CD1c-positive myeloid dendritic cell (primary cell): ENCODE data around the gene NAT9.

Source experiments
- DNase-seq: peaks from one replicate; pipeline ENCODE4 v3.0.0-alpha.2; 2016; ENCODE audit errors: extremely low spot score

Gene NAT9

DNA sequence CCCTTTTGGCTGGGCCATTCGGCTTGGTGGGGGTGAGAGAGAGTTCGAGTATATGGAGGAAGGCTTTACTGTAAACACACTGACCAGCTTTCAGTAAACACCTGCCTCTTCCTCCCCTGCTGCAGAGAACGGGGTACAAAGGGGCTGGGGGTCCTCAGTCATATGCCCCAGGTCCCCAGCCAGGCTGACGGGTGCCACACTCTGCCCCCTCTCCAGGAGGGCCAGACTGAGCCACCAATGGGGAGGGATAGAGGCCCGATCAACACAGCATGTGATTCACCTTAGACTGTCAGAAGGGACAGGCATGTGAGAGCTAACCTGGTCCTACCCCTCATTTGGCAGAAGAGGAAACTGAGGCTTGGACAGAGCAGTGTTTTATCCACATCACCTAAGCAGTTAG is 14.7 kb downstream of the NAT9 start:
- no peak for DNase-seq

GRCh38 chr17:74760404-74761105 is 15.6 kb downstream of the NAT9 start:
- no peak for DNase-seq

DNA sequence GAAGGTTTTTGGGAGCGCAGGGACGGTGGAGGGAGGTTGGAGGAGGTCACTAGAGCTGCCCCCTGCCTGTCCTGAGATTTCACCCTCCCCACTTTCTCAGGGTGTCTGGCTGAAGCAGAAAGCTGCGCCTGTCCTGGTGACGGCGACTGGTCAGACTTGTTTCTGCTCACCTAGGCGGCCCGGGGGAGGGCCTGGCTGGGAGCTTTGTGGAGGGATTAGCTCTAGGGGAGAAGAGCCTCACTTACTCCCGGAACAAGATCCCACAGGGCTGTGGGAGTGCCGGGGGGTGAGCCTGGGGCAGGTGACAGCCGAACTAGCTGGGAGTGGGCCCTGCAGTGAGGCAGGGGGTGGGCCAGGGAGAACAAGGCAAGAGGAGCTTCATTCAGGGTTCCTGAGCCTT is 16.2 kb downstream of the NAT9 start:
- no peak for DNase-seq

DNA sequence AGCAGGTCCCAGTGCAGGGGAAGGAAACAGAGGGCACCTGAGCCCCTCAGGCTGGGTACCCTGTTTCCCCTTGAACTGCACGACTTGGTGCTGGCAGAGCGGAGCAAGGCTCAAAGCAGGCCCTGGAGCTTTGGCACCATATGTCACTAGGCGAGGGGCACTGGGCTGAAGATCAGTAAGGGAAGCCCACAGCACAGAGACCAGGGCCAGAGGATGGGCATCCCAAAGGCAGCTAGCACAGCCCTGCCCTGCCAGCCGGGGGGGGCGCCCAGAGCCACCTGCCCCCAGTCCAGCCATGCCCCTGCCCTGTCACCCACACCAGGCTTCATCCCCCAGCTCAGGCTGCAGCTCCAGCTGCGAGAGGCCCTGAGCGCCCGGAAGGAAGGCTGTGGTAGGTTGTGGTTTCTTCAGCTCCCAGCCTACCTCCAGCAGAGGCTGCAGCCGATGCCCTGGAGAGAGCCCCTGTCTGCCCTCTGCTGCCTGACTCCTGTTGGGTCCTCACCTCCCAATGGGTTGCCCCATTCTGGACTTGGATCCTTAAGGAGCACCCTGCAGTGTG is 16.8 kb downstream of the NAT9 start:
- no peak for DNase-seq

DNA sequence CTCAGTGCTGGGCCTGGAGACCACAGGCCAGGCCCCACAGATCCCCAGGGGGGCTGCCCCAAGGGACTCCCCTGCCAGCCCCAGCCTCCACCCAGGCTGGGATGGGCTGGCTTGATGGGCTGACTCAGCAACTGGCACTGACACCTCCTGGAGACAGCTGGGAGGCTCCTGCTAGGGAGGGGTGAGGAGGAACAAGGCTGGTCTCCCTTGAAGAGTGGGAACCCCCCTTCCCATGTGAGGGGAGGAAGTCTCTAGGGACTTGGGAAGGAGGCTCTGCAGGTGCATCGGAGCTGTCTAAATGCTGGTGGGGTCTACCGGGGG is 17.3 kb downstream of the NAT9 start:
- peak; percentile 34 for DNase-seq

DNA sequence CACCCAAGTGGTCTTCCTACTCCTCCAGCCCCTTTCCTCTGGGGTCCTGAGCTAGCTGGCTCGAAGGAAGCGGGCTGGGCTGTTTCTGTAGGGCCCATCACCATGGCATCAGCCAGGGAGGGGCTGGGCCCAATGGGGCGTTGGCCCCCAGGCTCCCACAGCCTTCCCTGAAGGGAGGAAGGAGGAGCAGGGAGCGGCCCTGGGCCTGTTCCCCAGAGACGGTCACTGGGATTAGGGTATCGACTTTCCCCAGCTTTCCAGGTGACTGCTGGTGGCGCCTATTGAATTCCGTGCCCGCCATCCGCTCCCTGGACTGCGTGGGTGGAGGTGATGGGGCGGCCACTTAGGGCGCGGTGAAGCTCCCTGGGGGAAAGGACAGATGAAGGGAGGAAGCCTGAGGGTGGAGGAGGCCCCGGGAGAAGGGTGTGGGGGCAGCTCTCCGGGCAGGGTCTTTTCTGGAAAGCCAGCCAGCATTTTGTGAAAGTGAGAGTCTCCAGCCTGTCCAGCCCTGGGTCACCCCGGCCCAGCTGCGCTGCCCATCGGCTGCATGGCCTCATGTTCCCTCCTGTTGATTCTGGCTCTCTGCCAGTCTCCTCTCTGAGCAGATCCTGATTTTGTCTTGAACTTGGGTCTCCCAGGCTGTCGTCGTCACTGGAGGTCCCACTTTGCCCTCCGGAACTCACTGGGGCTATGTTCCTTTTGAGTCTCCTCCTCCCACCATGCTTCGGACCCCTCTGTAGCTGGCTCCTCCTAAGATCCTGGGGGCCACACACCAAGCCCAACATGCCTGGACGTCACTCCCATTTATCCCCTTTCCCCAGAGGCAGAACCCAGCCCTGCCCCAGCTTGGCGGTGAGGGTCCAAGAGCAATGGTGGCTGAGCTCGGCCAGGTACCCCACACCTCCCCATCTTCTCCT is 18.0 kb downstream of the NAT9 start:
- peak; percentile 14 for DNase-seq

- no peak for DNase-seq
Observed at GRCh38 chr17:74757502-74757901, 18.6 kb downstream of the NAT9 start.

DNA sequence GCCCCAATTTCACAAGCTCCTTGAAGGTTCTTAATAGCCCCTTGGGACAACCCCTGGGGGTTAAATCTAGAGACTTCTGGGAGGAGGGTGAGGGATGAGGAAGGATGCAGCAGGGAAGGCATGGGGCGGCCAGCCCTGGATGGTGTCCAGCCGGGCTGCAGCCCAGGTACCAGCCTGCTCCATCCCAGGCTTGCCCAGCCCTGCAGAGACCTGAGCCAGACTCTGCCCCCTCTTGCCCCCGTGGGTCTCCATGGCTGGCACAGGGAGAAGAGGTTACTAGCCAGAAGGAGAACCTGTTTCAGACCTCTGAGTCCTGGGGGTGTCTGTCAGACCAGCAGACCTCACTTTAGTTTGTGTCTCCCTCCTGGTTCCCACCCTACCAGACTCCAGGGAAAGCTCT is 19.3 kb downstream of the NAT9 start:
- no peak for DNase-seq

DNA sequence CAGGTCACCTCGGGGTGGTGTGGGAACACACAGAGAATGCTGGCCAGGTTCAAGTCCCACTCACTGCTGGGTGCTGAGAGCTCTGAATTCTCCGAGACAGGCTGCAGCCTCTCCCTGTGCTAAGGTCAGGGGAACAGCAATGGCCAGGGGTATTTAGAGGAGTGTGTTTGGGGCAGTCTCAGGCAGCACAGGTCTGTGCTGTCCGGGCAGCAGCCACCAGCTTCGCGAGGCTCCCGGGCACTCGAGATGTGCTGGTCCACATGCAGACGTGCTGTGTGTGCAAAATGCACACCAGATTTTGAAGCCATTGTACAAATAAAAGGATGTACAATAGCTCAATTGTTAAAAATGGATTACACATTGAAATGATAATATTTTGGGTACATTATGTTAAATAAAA is 20.6 kb downstream of the NAT9 start:
- no peak for DNase-seq

DNA sequence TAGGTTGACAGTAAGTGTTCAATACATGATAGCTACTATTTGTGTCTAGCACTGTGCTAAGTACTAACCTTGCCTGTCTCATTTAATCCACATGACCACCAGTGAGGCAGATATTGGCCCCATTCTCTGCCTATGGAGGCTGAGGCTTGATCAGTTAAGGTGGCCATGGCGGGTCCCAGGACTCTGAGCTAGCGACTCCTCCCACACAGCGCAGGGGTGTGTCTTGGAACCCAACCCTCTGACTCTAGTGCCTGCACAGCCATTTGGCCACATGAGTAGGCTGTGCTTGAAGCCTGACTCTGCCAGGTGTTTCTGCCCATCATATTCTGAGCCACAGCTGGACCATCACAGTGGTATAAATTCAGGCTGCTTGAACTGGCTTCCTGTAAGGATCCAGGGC is 21.3 kb downstream of the NAT9 start:
- no peak for DNase-seq

DNA sequence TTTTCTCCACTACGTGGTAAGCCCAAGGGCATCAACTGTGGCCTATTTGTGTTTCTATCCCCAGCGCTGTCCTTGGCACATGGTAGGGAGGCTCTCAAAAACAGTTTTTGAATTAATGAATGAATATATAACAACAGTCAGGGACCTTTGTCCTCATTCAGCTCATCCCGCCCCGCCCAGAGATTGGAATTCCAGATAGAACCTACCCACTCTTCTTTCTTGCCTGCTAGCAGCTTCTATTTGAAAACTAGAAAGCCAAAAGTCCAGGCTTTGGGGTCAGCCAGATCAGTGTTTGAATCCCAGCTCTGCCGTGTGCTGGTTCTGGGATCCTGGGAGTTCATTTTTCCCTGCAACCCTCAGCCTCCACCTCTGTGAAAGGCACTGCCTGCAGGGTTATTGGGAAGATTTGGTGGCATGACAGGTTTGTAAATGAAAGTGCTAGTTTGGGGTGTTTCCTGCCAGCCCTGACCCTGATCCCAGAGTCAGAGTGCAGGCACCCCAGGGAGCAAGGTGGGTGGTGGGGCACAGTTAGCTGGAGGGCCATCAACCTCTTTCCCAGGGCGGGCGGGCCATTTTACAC is 23.2 kb downstream of the NAT9 start:
- DNase-seq: no peak

- DNase-seq: no peak
Observed at GRCh38 chr17:74752415-74752814, 23.7 kb downstream of the NAT9 start.

DNA sequence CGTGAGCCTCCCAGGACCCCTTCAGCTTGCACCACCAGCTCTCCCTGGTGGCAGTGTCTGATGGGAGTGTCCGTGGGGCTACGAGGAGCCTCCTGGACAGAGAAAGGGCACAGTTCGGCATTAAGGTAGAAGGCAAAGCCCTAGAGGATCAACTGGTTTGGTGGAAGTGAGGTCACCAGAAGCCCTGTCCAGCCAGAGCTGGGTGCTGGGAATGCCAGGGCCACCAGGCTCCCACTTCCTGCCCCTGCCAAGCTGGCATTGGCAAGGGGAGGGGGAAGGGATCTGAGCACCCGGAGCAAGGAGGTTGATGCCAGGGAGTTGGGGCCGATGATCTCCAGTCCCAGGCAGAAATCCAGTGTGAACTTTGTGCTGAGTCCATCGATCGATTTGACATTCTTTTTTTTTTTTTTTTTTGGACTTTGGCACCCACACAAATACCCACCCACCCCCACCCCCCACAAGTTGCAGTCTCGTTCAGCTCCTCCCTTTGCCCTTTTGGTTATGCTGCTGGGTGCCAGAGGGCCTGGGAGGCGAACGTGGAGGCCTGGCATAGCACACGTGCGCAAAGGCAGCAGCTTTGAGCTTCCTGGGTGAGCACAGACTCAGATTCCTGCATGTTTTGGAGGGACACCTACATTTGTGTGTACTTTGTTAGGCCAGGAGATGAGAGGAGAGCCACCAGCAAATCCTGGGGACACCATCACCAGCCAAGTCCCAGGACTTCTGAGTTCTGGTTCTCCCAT is 25.6 kb downstream of the NAT9 start:
- DNase-seq: no peak

DNA sequence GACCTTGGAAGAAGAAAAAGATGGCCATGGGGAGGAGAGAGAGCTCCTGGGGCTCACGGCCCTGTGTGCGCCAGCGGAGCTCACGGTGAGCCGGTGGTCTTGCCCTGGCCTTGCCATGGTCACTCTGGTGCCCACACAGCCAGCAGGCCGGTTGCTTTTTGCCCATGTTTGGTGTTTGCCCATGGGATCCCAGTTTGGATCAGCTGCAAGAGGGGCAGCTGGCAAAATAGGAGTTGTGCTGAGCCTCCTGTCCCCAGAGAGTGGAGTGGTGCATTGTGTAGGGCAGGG is 26.2 kb downstream of the NAT9 start:
- no peak for DNase-seq

DNA sequence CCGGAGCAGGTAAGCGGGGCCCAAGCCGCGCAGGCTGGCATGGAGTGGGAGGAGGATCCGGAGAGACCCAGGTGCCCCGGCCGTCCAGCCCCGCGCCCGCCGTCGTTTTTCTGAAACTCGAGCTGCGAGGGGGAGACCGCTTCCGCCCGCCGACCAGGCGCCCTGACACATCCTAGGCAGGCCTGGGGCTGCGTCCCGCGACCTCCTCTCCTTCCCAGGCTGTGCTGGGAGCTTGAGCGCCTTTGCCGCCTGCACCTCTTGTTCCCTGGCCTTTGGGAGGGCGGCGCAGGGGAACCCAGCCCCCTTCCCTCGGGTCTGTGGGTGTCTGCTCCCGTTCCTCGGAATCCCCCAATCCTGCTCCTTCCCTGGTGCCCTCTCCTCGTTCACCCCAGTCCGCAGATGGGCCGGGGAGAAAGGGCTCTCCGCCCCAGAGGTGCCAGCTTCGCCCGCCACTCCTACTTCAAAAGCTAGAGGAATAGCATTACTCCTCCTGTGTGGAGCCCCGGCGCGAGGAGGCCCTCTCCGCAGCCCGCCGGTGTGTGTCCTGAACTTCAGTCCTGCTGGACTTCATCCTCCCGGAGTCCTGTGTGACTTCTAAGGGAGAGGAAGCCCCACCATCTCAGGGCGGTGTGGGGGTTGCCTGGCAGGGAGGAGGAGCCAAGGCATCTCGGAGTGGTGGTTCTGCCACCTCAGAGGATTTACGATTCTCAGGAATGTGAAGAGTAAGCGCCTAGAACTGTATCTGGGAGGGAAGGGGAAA is 26.7 kb downstream of the NAT9 start:
- no peak for DNase-seq

DNA sequence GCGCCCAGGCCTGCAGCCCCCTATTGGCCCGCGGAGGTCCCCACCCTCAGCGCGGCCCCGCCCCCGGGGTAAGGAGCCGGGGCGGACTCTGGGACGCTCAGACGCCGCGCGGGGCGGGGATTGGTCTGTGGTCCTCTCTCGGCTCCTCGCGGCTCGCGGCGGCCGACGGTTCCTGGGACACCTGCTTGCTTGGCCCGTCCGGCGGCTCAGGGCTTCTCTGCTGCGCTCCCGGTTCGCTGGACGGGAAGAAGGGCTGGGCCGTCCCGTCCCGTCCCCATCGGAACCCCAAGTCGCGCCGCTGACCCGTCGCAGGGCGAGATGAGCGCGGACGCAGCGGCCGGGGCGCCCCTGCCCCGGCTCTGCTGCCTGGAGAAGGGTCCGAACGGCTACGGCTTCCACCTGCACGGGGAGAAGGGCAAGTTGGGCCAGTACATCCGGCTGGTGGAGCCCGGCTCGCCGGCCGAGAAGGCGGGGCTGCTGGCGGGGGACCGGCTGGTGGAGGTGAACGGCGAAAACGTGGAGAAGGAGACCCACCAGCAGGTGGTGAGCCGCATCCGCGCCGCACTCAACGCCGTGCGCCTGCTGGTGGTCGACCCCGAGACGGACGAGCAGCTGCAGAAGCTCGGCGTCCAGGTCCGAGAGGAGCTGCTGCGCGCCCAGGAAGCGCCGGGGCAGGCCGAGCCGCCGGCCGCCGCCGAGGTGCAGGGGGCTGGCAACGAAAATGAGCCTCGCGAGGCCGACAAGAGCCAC is 27.4 kb downstream of the NAT9 start, which contains the start of gene NHERF1:
TSS of gene NHERF1 (plus strand) at position 100 of the 750 bp plus-strand sequence. CDS start at position 319, 219 bp downstream.
- peak; percentile 98 for DNase-seq

- DNase-seq: no peak
Observed at GRCh38 chr17:74748279-74748528, 27.9 kb downstream of the NAT9 start.

GRCh38 chr17:74746922-74747321 is 29.2 kb downstream of the NAT9 start:
- peak; percentile 63 for DNase-seq

GRCh38 chr17:74746376-74746775 is 29.8 kb downstream of the NAT9 start:
- DNase-seq: no peak

GRCh38 chr17:74745548-74746177 is 30.5 kb downstream of the NAT9 start:
- no peak for DNase-seq
